Measurements from ENCODE around the gene MTA1.

GRCh38 chr14:105380756-105381155 lies 38.9 kb upstream of the MTA1 start:
- no peak for TF ChIP-seq CTCF (IDR thresholded peaks at IDR 0.05; ENCODE audit: low read length)
- TF ChIP-seq EZH2 (IDR thresholded peaks at IDR 0.05; ENCODE audit: borderline replicate concordance, low read length), result no peak
